Gastroesophageal sphincter (tissue), 3 donors: ENCODE results near the gene MEGF6.

Source experiments
- EP300 ChIP-seq: sonication (generic); formaldehyde crosslinking; IDR thresholded peaks from one replicate; pipeline ENCODE4 v1.6.1; 2017; ENCODE audit warnings: antibody characterized with exemption, mild to moderate bottlenecking
- TF ChIP-seq, protein P1 (sequence below), 4 experiments: fragments of 200-600 bp in 2 of 4; fragments of 450-650 bp in 2 of 4; sonication (generic) in 1 of 4; IDR thresholded peaks; one replicate each; pipeline ENCODE4 v1.5.1; 2017 to 2019; ENCODE audit warnings: antibody characterized with exemption in 4 of 4, mild to moderate bottlenecking in 2 of 4, moderate library complexity in 2 of 4

DNA sequence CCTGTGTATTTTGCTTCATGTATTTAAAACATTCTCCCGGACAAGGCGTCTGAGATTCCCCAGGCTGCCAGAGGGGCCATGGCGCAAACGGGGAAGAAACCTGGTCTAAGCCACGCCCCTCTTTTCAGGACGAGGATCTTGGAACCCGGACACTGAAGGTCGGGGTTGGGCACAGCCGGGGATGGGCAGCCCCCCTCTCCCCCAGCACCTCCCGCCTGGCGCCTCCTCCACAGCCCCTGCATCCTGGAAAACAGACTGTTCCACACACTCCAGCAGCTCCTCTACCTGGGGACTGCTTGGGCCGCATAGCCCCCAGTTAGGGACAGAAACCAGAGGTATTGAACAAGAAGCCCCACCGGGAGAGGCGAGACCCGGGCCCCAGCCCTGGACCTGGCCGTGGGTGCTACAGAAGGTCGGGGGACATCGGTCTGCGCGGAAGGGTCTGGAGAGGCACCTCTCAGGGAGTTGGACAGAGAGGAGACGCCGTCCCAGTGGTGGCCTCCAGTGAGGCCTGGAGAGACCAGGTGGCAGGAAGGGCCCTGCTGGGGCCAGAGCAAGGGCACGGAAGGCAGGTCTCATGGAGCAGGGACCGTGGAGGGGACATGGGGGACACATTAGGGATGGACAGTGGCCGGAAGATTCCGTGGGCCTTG lies 46.4 kb upstream of the MEGF6 start:
- no peak for TF ChIP-seq EP300
- TF ChIP-seq, protein P1, sequence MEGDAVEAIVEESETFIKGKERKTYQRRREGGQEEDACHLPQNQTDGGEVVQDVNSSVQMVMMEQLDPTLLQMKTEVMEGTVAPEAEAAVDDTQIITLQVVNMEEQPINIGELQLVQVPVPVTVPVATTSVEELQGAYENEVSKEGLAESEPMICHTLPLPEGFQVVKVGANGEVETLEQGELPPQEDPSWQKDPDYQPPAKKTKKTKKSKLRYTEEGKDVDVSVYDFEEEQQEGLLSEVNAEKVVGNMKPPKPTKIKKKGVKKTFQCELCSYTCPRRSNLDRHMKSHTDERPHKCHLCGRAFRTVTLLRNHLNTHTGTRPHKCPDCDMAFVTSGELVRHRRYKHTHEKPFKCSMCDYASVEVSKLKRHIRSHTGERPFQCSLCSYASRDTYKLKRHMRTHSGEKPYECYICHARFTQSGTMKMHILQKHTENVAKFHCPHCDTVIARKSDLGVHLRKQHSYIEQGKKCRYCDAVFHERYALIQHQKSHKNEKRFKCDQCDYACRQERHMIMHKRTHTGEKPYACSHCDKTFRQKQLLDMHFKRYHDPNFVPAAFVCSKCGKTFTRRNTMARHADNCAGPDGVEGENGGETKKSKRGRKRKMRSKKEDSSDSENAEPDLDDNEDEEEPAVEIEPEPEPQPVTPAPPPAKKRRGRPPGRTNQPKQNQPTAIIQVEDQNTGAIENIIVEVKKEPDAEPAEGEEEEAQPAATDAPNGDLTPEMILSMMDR (IDR thresholded peaks at IDR 0.05) = no peak
